Activated gamma-delta T cell treated with Interleukin-2 at 50 U/mL for 16 hours (primary cell): ENCODE data around the gene ADAMTS17.

Experiments used
- DNase-seq: peaks from one replicate; pipeline ENCODE4 v3.0.0-alpha.2; 2020

Gene ADAMTS17

DNA sequence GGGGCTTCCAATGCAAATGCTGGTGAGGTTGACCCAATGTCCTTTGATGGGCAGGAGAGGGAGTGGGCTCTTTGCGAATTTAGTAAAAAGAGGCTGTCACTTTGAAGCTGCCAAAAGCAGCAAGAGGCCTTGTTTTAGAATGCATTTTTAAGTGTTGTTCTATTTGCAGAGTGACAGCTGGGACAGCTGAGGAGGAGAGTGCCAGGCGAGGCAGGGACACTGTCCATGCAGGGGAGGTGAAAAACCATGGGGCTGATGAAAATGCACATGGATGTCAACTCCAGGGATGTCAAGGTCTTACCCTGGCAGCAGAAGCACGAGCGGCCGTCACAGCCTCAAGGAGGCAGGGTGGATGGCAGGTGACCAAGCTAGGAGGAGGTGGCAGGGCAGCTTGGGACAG lies 279.8 kb downstream of the ADAMTS17 start:
- DNase-seq = no peak

DNA sequence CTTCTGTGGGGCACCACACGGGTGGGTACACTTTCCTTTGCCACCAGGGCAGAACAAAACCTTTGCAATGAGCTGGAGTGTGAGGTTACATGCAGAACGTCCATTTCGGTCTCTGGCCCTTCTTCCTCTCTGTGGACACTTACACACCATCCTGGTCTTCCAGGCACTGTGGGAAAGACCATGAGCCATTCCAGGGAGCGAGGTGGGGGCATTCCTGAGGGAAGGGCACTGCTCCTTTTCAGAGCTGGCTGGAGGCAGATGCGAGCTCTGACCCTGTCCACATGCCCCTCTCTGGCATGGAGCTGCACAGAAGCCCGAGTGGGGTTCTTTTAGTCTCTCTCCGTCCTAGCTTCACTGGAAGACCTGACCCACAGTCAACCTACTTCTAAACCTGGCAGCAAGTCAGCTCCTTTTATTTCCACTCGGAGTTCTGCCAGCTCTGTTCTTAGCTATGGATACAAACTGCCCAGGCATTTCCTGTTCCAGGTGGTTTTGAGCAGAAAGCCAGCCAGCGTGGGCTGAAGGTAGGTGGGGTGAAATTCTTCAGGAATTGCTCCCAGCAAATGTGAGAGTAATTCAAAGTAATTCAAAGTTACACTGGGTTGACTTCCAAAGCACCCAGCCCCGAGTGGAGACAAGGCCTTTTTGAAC lies 281.4 kb downstream of the ADAMTS17 start:
- no peak for DNase-seq

DNA sequence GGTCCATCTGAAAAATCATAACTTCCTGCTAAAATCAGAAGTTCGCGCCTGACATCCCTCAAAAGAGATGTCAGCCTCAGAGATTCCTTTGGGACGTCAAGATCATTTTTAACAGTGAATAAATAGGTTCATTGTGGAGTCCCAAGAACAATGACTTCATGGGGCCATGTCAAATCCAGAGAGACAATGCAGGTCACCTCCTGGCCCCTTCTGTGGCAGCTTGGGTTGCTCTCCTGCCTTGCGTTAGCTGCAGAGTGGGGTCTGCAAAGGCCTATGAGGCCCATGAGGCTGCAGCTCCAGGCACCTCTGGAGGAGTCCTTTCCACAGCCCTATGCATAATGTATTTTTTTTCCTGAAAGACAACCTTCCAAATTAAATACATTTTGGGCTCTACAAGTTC lies 282.3 kb downstream of the ADAMTS17 start:
- DNase-seq = no peak

DNA sequence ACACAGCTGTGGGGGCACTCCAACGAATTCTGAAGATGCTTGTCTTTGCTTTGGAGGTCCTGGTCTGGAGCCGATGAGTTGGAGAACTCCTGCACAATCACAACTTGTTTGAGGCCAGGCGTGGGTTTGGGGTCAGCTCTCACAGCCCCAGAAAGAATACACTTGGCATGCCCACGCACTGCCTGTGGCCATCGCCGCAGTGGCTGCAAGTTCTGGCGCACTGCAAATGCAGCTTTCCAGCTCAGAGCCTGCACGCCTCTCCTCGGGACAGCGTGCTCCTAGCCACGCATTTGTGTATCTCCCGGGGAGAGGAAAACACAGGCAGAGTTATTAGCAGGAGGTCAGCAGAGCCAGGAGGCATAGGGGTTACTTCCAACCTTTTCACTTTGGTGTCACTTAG lies 282.7 kb downstream of the ADAMTS17 start:
- no peak for DNase-seq

DNA sequence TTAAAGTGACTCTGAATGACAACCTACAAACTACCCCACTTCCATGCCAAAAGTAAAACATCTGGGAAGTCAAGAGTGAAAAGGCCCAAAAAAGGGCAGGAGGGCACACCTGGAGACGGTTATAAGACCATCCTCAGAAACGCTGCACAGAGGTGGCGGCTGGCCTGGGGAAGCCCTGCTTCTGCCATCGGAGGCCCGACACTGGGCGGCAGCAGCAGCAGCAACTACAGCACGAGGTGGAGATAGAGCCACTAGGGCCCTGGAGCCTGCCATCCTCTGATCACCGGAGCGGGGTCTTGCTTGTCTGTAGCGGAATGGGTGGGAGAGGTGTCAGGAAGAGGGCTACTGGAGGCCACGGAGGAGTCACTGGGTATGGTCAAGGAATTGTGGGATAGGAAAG lies 283.3 kb downstream of the ADAMTS17 start:
- no peak for DNase-seq

DNA sequence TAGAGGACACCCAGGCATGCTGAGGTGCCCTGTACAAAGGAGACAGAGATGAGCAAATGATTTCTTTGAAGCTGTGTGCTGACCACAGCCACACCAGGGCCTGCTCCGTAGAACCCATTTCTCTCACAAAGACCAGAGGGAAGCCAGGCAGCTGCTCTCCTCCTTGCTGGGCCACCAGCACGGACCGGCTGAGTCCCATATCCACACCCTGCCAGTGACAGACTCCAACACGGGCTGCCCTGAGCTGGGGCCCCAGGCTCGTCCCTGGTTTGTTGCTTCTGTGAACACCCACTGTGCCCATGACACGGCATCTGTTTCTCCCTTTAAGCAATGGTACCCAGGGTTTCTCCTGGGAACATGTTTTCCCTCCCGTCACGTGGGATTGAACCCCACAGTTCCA lies 284.5 kb downstream of the ADAMTS17 start:
- no peak for DNase-seq

DNA sequence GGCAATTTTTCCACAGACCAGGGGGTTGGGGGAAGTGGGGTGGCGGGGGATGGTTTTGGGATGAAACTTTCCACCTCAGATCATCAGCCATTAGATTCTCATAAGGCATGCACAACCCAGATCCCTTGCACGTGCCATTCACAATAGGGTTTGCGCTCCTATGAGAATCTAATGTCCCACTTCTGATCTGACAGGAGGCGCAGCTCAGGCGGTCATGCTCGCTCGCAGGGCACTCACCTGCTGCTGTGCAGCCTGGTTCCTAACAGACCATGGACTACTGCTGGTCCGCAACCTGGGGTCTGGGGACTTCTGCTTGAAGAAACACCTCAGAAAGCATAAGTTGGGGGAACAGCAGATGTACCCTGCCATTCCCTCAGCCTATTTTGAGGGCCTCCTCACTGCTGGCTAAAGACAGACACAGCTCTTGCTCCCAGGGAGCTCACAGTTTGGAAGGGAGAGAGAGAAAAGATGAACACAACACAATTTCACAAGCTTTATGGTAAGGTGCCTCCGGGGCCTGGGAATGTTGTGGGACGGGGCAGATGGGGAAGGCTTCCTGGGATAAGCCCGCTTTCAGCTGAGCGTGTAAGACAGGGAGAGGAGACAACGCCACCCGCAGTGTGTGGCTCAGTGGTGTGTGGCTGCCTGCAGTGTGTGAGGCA lies 285.2 kb downstream of the ADAMTS17 start:
- DNase-seq = no peak

DNA sequence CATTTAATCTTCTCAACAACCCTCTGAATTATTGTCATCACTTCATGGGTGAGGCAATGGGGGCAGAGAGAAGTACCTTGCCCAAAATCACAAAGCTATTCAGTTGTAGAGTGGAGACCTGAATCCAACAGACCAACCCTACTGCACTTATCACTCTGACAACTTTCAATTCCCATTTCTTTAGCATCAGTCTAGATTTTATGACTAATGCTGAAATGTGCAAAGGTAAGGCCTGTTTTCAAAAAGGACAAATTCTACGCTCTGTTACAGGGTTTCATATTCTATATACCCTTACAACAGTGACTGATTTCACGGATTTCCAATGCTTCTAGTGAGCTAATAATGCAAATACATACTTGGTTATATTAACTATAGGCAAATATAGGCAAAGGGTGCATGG lies 286.0 kb downstream of the ADAMTS17 start:
- DNase-seq = no peak

DNA sequence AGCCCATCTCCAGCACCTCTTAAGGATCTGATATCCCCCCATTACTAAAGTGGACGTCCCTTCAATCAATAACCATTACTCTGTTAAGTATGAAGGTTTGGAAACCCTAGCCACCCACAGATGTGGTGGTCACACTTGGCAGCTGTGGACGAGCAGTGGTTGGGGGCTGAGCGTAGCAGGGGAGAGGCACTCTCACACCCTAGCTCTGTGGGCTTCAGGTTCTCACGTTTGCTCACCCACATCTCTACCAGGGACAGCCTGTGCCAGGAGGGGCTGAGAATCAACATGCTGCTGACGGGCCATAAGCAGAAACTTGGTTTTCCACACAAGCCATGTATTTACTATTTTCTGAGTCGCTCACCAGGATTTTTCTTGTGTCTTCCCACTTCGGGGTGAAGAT lies 287.2 kb downstream of the ADAMTS17 start:
- DNase-seq = no peak

DNA sequence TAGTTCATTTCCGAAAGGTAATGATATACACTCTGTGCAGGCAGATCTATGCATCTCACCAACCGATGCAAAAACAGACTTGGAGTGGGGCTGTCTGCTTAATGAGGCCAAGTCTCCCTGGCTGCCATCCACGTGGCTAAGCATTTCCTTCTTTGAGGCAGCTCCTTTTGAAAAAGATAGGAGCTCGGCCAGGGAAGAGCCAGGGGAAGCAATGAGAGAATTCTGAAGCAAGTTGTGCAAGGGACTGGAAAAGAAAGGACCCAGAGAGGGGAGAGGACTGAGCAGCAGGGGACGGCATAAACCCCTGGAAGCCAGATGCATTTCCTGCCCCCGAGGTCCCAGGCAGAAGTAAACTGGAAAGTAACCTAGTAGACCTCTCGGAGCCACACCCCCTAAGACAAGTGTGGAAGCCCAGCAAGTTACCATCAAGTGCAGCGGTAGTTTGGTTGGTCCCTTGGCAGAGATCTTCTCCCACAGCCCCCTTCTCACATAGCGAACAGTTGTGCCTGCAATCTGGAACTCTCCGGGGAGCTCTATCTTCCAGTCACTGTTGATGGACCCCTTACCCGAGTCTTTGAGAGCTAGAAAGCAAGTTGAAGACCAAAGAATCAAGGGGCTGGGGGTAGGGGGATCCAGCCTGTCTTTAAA lies 288.2 kb downstream of the ADAMTS17 start:
- DNase-seq = no peak

DNA sequence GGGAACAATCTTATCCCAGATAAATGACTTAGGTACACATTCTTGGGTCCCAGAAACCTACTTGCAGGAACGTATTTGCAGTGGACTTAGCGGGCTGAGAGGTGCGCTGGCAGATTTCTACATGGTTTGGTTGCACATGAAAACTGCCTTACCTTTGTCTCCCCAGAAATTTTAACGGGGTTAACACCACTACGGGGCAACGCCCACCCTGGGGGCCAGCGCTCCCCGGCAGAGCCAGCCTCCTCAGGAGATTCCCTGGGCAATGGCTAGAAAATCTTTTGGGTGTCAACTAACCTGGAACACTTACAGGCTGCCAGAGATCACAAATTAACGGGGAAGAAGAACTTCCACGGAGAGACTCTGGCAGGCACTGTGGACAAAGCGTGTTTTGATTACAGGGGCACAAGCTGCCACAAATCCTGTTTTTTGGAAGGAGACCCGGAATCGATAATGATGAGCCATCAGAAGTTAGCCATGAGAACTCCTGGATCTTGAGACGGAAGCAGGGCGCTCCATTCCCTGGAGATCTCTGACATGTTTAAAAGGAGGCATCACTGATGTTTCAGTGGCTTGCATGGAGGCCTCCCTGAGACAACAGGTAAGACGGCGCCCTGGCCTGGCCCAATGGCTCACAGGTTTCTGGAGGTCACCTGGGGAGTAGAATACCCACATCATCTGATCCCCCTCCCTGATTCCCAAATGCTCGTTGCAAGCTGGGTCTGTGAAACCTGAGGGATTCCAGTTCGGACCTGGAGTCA lies 288.9 kb downstream of the ADAMTS17 start:
- DNase-seq = no peak

DNA sequence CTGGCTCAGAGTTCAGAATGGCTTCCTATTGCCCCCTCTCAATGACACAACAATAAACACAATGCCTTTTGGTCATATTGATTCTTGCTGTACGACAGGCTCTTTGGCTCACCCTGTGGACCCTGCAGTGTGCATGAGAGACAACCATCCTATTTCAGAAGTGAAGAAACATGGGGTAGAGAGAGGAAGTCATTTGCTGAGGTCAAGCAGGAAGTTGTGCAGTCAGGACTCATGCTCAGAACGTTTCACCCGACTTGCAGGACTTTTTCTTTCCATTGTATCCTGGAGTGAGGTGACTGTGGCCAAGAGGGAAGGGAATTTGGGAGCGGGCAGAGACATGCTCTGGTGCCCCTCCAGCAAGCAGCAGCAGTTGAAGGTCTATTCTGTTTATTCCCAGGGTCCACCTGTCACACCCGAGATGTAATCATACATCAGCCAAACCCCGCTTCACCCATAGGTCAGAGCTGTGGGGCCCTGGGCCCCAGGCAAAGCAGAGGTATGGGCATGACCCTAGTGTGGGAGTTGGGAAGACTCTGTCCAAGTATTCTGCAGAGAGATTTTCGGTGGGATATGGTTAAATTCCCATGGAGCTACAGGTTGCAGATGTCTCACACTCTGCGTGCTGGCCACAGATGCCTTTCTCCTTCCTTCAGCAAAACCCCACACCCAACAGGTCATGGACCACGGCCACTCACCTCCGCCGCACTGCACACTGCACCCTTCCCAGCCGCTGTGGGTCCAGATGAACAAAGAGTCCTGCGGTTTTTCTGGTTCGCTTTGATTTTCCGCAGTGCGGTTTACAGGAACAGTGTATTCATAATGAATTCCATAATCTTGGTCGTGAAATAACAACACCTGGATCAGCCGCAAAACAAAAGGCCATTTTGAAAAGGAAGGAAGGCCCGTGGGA lies 290.6 kb downstream of the ADAMTS17 start:
- DNase-seq = no peak

DNA sequence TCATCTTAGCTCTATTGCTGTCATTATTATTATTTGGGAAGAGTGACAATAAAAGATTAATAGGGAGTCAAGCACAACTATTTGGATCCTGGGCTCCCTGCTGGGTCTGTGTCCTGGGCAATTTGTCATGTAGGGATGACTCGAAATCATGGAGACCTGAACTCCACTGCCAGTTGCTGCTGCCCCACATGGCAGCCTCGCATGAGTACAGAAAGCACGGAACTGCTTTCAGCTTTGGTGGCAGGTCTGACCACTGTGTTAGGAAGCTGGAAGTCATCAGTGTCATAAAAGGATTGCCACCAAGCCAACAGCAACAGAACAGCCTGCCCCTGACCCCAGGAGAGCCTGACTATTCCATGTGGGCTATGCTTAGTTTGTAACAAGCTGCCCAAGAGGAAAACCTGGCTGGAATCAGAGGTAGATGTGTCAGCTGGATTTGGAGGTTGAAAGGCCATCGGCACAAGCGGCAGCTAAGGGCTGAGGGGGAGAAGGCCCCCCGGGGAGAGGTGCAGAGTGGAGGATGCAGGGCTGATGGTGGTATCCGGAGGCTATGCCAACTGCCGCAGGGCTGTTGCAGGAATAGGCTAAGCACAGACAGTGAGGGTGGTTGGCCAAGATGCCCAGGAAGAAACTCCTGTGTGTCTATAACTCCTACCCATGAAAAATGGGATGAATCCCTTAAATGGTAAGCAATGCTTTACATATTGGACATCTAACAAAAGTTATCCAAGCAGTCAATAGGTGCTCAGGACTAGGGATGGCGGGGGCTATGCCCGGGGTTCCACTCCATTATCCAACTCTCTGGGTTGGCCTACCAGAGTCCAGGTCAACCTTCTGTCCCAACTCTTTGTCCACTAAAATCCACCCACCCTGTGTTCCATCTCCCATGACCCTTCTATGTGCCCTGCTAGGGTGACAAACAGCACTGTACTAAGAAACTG lies 291.6 kb downstream of the ADAMTS17 start:
- no peak for DNase-seq

DNA sequence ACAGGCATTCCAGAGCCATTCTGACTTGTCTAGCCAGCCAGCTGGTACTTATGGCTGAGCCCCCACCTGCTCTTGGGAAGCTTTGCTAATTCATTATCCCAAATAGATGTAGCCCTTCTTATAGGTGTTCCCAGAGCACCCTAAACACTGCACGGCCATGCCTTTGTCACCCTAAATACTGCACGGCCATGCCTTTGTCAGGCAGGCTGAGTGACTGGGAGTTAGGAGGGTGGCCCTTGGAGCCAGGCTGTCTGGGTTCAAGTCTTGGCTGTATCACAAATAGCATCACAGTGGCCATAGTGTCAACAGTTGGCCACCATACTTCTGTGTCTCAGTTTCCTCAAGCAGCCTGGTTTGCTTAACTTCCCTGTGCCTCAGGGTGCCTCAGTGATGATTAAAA lies 292.3 kb downstream of the ADAMTS17 start:
- DNase-seq = no peak

DNA sequence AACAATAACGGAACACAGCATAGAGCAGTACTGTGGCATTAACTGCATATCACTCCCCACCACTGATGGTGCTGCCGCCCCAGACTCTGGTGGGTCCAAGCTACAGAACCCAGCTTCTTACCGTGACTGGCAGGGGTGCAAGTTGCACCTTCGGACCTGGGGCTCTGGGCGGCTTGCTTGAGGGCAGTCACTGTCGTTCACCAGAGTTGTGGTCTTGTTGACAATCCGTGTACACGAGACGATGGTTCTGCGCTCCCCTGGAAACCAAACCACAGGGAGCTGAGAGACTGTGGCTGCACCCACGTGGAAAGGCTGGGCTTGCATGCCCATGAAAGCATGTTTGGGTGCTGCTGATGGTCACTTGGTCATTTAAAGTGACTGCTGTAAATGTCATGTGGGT lies 293.0 kb downstream of the ADAMTS17 start:
- no peak for DNase-seq

DNA sequence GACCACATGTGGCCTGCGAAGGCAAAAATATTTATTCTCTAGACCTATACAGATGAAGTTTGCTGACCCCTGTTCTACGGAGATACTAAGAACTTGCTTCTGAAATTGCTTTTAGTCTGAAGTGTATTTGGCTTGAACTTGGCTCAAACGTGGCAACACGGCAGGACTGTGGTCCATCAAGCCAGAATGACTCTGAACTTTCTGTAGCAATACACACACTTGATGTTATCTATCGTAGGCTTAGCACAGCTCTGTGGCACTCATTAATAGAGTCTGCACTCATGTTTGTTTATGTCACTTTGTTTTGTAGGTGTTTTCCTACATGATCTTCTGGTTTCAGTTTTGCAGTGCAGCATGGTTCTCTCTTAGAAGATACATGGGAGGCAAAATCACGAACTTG lies 298.1 kb downstream of the ADAMTS17 start:
- DNase-seq = no peak

DNA sequence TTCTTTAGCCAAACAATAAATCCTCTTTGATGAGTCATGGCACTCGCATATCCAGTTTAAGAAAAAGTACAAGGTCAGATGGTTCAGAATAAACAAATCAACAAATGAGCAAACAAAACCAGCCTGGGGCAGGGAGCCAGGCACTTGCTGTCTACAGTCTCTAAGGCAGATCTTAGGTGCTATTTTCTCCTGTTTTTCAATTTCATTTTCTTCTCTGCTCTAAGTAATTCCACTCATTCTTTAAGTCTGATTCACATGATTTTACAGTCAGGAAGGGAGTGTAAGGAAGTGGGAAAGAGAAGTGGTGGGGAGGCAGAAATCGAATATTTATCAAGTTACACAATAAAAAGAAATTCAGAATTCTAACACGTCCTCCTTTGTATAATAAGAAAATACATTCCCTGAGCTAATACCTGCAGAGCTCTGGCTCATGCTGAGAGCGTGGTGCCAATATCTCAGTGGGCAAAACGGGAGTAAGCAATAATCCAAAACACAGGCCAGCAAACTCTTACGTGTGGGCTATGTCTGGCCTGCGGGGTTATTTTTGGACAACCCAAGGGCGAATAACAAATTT lies 298.6 kb downstream of the ADAMTS17 start:
- DNase-seq = no peak

DNA sequence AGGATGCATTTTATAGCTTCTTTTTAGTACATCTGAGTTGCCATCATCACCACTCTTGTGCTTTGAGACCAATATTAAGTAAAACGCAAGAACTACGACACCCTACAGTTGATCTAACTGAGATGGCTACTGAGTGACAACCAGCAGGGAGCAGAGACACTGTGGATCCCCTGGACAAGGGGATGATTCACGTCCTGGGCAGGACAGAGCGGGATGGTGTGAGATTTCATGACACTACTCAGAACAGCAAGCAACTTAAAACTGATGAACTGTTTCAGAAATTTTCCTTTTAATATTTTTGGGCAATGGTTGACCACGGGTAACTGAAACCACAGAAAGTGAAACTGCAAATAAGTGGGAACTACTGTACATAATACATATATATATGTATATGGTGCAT lies 299.2 kb downstream of the ADAMTS17 start:
- DNase-seq = no peak

DNA sequence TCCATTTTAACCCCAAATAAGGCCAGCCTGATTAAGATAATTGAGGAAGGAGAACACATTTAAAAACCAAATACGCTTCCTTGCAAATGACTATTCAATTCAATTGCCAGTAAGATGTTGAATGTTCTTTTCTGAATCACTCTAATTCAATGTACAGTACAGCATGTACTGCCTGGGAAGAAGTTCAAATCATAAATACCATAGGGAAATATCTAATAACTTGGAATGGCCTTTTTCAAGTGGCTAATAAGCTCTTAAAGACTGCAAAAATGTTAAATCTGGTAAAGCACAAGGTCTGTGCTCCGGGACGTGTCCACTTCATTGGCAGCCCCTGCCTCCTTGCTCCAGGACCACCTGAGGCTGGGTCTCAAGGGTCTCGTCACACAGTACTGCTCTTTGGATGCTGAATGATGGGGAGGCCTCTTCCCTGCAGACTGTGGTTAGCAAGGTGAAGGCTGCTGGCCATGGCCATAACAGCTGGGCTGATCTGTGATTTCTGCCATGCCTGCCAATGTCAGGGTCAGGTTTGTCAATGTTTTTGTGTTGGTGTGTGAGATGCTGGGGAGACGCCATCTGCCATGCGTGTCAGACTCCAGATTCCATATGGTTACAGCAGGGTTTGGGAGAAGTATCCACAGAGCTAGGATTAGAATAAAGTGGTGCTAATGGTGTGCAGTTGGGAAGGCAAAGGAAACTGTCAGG lies 300.5 kb downstream of the ADAMTS17 start:
- no peak for DNase-seq

DNA sequence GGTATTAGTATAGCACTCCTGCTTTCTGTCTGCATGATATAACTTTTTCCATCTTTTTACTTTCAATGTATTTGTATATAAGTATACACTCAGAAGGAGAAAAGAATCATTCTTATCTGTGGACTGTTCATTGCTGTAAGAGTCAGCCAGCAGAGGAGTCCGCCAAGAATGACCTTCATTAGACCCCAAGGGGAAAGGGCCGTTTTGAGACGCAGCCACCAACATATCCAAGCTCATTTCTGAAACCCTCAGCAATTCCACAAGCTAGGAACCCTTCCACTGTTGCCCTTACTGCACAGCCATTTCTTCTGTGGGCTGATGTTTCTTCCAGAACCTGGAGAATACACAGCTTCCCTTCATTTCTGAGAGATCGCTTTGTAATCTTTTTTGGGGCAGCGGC lies 301.8 kb downstream of the ADAMTS17 start:
- DNase-seq = no peak

DNA sequence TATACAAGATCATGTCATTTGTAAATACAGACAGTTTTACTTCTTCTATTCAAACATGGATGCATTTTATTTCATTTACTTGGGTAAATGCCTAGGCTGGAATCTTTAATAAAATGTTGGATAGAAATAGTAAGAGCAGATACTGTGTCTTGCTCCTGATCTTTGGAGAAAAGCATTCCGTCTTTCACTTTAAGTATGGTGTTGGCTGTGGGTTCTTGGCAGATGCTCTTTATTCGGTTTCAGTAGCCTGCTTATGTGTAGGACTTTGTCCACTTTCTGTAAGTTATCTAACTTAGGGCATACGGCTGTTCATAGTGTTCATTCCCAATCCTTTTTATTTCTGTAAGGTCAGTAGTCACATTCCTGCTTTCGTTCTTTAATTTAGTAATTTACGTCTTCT lies 303.0 kb downstream of the ADAMTS17 start:
- DNase-seq = no peak
